ENCODE measurements around the gene ZNF140.

Gene ZNF140

DNA sequence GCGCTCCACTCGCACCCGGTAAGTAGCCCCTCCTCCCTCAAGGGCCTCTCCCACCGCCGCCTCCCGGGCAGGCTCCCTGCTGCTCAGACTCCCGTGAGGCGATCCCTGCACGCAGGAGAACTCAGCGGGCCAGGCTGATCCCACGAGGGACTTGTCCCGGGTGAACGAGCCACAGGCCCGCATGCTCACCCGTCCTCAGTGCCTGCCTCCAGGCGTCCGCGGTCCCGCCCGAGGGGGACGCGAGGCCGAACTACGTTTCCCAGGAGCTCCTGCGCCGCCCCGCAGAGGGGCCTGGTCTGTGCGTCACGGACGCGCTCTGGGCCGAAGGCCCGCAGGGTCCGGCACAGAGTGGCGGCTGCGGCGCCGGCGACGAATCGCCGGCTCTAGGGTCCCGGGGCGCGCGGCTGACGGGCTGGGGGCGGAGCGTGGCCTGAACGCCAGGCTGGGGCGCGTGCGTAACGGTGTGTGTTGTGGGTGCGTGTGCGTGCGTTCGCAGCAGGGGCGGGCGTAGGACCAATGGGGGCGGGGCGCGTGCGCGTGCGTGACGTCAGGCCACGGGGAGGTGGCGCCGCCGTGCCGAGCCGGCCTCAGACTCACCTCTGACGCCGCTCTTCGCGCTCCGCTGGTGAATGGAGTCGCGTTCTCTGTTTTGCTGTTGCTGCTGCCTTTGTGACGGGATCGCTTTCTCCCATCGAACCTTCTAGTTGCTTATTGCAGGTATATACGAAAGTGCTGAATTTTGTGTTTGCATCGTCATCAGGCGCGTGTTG lies 49.5 kb downstream of the ZNF140 start, which contains the start of the genes ZNF10 and ZNF891:
TSS of gene ZNF10 (plus strand) at position 590 of the 770 bp plus-strand sequence. CDS start 13,866 bp downstream, outside the sequence.
TSS of gene ZNF891 (minus strand) at position 237 of the 770 bp plus-strand sequence. CDS start 8,356 bp downstream, outside the sequence.
- peak; percentile 94 for DNase-seq (ENCODE audit: low spot score)

DNA sequence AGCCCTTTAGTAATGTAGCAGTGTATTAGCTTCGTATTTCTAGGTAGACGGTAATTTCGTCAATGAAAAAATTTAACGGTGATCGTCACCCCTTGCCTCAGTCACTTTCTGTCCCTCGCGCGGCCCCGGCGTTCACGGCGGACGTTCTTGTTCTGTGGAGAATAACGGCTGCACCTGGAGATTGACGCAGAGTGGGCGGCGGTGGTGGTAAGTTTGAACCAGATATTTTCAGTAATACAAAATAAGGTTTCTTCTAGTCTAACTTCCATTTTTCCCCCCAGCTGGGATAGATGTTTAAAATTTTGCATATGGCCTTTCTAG lies 50.0 kb downstream of the ZNF140 start:
- DNase-seq (ENCODE audit: low spot score): no peak

DNA sequence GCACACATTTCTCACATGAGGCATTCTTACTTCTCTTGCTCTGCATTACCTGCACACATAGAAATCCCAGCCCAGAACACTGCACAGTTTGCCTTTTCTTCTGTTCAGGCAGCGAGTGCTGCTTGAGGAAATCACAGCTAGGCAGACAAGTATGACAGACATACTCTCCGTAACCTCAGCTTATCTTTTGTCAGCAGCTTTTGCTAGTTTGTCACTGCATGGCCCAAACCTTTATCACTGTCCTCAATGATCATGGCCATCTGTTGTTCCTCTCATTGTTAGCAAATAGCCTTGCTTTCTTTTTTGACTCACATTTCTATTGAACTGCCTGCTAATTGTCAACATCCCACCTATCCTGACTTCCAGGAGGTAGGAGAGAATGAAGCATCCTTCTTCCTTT lies 55.0 kb downstream of the ZNF140 start:
- no peak for DNase-seq (ENCODE audit: low spot score)

DNA sequence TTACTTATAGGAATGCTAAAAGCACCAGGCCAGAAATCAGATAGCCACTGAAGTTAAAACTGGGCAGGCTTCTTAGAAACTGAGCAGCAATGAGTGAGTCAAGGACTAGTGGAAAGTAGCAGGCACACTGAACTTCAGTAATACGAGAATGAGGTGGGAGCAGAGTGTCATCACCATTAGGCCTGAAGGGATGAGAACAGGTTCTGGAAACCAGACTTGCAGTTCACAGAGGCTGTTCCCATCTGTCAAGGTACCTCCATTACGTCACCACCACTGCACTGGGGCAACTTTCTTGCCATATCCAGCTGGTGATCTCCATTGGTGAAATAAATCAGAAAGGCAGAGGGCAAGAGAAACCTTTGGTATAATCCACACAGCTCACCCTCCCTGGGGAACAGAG lies 65.3 kb downstream of the ZNF140 start:
- DNase-seq (ENCODE audit: low spot score): no peak

DNA sequence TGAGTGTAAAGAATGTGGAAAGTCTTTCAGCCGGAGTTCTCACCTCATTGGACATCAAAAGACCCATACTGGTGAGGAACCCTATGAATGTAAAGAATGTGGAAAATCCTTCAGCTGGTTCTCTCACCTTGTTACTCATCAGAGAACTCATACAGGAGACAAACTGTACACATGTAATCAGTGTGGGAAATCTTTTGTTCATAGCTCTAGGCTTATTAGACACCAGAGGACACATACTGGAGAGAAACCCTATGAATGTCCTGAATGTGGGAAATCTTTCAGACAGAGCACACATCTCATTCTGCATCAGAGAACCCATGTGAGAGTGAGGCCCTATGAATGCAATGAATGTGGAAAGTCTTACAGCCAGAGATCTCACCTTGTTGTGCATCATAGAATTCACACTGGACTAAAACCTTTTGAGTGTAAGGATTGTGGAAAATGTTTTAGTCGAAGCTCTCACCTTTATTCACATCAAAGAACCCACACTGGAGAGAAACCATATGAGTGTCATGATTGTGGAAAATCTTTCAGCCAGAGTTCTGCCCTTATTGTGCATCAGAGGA lies 75.5 kb downstream of the ZNF140 start:
- DNase-seq (ENCODE audit: low spot score): no peak

All from activated CD4-positive, alpha-beta T cell treated with anti-CD3 and anti-CD28 coated beads, Interleukin-2, Interleukin-4, amounts not matched to agents 100 ng/mL and 50 ng/mL, durations not matched to agents 16 hours and 8 hours (primary cell).